NCI-H82 treated with DMSO at 0.1 percent for 48 hours (cell line): ENCODE data around the gene DAP.
"Not testable (repeated sequence)": the region's sequence is repeated elsewhere in the genome, so short reads cannot be mapped to it uniquely, and the experiment has no call there.

Source experiments
- DNase-seq: peaks from one replicate; lab custom pipeline; 2025; ENCODE audit not compliant: unreplicated experiment; lab: John Stamatoyannopoulos, UW

Gene DAP, protein sequence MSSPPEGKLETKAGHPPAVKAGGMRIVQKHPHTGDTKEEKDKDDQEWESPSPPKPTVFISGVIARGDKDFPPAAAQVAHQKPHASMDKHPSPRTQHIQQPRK

DNA sequence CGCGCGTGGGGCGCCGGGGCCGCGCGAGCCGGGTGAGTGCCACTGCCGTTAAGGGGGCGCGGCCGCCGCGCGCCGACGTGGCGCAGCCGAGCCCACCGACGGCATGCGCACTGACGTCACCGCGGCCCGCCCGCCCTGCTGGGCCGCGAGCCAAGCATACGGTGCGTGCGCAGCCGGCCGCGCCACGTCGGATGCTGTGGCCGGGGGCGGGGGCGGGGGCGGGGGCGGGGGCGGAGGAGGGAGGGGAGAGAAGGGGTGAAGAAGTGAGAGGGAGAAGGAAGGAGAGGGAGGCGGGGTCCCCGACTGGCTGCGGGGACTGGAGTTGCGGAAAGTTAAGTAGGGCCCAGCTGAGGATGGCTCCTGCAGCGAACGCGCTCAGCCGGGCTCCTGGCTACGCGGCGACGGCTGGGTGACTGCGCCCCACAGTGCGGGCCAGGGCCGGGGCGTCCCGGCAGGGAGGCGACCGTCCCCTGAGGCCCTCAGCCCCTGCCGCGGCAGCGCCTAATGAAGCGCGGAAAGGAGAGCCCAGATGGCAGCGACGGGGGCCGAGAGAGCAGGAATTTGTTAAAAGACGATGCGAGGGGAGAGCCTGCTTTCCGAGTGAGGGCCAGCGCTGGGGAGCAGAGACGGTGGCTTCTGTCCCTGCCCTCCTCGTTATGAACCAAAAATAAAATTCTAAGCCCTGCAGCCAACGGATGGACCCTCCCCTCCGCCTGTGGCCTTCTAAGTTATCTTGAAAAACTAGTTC is at the start of gene DAP:
Gene DAP, minus strand, starts transcription at position 50 of the 748 bp plus-strand sequence. CDS start 166 bp downstream, outside the sequence.
- peak; percentile 51 for DNase-seq

DNA sequence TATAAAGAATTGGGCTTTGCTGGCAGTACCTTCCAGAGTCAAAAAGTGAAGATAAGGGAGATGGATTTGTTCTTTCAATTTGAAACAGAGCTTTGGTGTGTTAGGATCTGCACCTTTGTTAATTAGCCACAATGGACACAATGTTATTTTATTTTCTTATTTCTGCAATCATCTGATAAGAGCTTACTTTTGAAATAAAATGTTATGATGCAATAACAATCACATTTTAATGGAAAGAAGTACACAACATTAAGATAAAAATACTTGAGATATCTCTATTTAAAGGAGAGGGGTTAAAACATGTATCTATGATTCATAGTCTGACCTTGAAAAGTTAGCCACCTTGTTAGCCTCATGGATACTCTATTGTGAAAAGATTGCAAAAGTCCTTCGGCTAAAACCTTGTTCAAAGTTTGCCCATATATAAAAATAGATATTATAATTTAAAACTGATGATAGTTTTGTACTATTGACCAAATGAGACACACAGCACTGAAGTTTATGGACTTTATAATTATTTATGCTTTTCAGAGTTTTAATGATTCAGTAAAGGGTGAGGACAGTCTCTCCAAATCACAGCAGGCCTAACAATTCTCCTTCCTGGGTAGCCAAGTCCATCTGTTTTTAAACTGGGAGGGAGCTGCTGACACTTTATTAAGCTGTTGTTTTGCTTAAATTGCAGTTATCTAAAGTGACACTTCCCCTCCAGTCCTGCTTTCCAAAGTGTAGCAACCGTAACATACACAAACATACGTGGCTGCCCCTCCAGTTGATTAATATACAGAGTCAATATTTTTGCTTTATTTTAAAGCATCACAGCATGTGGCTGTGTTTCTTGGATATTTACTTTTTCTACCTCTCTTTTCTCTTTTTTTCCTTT is 47.6 kb upstream of the DAP start:
- no peak for DNase-seq

- no peak for DNase-seq
Measured at GRCh38 chr5:10801931-10802666, 41.1 kb upstream of the DAP start.

DNA sequence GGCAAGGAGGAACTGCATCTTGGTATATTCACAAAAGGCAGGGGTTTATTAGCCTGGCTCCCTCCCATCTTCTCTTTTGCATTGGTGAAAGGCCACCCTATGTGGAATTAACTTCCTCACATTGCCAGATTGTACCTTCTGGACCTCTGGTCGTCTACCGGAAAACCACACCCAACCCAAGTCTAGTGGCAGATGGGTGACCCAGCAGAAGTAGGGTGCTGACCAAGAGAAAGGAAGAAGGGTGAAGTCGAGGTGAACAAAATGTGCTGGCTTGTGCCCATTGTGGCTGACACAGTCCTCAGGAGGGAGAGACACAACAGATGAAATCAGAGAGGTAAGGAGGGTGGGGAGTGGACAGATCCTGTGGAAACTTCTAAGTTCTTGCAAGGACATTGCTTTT is 39.8 kb upstream of the DAP start:
- no peak for DNase-seq

- no peak for DNase-seq
Measured at GRCh38 chr5:10797261-10797660, 36.2 kb upstream of the DAP start.

GRCh38 chr5:10793785-10794184 is 32.8 kb upstream of the DAP start:
- no peak for DNase-seq

DNA sequence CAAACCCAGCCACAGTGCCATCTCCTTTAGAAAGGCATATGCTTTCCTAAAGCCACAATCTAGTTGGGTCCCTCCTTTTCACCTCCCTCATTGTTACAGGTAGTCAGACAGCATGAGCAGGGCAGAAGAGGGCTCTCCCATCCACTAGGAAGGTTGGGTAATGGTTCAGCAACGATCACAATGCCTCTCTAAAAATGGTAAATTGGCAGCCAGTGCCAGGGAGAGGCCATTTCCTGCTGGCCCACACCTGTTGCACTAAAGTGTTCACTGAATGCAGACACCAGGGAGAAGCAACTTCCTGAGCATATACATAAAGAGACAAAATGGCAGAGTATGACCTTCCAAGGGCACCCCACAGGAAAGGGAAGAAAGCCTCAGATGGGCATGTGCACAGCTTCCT is 31.3 kb upstream of the DAP start:
- no peak for DNase-seq

- DNase-seq, result no peak
Measured at GRCh38 chr5:10789726-10790125, 28.7 kb upstream of the DAP start.

DNA sequence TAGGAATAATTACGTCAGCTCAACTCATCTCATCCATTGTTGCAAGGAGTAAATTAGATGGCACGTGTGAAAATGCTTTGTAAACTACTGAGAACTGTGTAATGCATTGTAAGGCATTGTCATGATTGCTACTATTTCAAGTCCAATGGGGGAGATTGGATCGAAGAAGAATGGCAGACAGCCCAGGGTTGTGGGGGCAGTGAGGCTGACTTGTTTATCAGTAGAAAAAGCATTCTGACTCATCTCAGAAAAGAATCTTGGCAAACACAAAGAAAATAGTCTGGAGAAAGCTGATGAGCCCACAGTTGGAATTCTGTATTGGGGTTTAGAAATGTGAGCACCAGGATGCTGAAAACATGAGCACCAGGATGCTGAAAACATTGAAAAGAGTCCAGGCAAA is 28.0 kb upstream of the DAP start:
- DNase-seq, result no peak

- no peak for DNase-seq
Measured at GRCh38 chr5:10788358-10788757, 27.3 kb upstream of the DAP start.

DNA sequence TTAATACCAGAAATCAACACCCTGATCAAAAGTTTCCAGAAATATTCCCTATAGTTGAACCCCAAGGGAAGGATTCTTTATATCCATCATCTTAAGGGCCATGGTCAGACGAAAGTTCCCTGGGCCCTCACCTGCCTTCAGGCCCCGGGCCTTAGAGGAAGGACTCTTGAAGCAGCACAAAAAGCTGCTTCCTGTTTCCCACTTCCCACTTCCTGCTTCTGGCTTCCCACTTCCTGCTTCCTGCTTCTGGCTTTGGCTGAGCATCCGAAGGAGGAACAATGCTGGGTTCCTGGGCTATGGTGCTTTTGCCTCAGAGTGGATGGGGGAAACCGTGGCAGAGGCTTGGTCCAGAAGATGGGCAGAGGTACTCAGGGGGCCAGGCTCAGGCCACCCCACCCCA is 25.8 kb upstream of the DAP start:
- DNase-seq, result no peak

DNA sequence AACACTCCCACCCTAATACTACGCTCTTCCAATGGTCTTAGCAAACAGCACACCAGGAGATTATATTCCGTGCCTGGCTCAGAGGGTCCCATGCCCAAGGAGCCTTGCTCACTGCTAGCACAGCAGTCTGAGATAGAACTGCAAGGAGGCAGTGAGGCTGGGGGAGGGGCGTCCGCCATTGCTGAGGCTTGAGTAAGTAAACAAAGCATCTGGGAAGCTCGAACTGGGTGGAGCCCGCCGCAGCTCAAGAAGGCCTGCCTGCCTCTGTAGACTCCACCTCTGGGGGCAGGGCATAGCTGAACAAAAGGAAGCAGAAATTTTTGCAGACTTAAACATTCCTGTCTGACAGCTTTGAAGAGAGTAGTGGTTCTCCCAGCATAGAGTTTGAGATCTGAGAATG is 19.2 kb upstream of the DAP start:
- not testable (repeated sequence) for DNase-seq

DNA sequence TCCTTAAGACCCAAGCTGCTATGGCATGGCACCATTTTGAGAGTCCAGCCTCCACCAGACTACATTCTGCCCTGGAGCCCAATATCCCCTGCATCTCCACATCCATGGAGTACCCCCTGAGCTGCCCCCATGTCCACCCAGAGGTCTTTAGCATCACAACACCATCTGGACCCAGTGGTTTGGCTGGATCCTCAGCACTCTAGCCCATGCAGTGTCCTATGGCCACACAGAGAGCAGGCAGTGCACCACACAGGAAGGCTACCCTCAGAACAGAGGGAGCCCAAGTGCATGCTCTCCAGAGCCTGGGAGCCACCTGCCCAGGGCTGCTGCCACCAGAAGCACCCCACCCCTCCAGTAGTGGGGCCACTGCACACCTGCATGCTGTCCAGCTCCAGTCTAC is 18.6 kb upstream of the DAP start:
- no peak for DNase-seq

DNA sequence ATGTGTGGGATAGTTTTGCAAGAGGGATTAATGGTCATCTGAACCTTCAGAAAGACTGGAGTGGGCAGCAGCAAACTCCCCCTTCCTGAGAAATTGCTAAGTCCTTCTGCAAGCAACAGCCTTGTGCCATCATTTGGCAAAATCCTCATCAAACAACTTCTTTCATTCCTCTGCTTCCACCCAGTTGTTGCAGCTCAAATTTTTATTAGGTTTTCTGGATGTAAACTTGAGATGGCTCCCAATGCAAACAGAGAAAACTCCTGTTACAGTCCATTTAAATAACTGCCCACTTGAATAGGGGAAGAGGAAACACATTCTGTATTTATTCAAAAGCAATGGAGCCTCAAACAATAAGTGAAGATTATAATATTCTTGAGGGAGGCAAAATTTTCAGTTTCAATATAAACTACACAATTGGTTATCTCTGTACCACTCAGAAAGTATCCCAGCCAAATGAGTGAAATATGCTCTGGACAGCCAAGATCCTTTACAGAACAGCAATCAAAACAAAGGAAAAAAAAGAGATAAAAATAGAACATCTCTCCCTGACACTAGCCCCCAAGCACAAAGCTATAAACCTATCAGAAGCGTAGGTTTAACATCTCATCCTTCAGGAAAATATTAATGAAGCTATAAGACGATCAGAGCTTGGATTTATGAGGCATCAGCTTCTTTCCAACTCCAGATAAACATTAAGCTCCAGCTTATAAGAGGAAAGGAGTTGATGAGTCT is 17.3 kb upstream of the DAP start:
- no peak for DNase-seq

DNA sequence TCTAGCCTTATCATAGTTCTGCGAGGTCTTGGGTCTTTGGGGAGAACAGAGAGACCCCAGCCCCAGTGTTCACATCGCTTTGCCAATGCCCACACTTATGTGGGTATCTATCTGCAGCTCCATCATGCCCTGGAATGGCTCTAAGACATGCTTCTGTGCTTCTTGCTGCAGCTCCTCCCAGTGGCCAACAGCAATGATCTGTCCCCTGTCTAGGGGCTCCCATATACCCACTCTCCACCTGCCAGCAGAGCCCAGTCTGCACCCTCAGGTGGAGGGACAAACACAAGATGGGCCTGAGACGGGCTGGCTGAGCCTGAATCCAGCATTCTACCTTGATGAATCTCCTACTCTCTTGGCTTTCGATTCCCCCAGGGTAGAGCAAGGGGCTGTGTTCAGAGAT is 14.6 kb upstream of the DAP start:
- DNase-seq, result no peak

DNA sequence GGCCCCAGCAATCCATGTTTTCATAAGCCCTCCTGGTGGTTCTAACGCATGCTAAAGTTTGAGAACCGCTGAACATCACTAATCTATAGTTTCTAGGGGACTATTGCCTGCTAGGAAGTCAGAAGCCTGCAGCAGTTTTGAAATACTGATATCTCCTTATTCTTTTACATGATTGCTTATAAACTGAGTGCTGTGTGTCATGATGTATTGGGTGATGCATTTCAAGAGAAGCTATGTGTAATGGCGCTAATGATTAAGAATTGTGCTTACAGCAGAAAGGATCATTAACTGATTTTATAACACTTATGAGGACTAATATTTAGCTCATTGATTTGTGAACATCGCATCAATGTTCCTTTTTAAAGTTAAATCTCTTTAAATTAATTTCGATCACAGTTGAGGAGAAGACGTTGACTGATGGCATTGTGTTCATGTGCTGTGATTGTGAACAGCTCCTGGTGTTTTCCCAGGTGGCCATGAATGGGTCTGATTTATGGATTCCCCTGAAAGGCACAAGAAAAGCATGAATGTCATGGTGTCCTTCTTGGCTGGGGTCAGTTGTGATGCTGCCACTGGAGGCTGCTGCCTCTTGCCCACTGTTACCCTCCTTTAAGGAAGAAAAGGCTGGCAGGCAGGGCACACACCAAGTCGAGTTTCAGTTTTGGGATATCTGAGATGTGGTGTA is 12.0 kb upstream of the DAP start:
- no peak for DNase-seq

GRCh38 chr5:10768328-10768899 is 7.4 kb upstream of the DAP start:
- no peak for DNase-seq

DNA sequence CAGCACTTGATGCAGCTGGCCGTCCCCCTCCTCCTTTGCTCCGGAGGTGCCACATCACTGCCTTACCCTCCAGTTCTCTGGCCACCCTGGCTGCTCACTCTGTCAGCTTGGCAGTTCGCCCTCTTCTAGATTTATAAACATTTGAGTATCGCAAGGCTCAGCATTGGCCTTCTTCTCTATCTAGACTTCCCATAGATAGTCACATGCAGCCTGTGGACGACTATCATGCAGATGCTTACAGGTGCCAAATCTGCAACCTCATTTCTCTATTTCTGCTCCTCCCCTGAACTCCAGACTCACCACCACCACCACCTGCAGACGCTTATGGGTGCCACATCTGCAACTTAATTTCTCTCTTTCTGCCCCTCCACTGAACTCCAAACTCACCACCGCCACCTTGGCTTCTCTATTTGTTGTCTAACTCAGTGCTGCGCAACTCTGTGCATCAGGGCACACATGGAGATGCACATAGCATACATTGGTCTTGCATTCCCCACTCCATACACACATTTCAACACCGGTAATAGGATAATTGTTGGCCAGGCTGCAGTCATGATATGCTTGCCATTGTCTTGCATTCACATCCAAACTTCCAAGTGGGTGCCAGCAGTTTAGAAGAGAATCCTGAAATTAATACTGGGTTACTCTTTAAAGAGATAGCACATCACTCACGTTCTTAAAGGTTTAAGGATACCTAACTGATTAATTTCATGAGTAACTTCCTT is 1.9 kb upstream of the DAP start:
- no peak for DNase-seq
